A204.1 (cell line): ENCODE data around the gene ENPP7.
A peak's percentile ranks its signal among the peaks of the same experiment; 100 is the strongest.

Source experiments
- FAIRE-seq: peaks from 2 replicates; lab custom pipeline; 2012; peaks lifted over from hg19 to GRCh38; lab: Jason Lieb, UNC

The ENPP7 gene

GRCh38 chr17:79702550-79703236 lies 28.1 kb upstream of the ENPP7 start:
- no peak for FAIRE-seq

DNA sequence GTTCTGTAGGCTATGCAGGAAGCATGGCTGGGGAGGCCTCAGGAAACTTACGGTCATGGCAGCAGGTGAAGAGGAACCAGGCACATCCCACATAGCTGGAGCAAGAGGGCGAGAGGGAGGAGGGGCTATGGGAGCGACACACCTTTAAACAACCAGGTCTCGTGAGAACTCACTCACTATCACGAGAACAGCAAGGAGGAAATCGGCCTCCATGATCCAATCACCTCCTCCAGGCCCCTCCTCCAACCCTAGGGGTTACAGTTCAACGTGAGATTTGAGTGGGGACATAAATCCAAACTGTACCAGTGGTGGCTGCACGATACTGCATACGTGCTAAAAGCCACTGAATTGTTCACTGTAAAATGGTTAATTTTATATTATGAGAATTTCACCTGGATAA lies 26.1 kb upstream of the ENPP7 start:
- FAIRE-seq = no peak

GRCh38 chr17:79705674-79706073 lies 25.1 kb upstream of the ENPP7 start:
- no peak for FAIRE-seq

DNA sequence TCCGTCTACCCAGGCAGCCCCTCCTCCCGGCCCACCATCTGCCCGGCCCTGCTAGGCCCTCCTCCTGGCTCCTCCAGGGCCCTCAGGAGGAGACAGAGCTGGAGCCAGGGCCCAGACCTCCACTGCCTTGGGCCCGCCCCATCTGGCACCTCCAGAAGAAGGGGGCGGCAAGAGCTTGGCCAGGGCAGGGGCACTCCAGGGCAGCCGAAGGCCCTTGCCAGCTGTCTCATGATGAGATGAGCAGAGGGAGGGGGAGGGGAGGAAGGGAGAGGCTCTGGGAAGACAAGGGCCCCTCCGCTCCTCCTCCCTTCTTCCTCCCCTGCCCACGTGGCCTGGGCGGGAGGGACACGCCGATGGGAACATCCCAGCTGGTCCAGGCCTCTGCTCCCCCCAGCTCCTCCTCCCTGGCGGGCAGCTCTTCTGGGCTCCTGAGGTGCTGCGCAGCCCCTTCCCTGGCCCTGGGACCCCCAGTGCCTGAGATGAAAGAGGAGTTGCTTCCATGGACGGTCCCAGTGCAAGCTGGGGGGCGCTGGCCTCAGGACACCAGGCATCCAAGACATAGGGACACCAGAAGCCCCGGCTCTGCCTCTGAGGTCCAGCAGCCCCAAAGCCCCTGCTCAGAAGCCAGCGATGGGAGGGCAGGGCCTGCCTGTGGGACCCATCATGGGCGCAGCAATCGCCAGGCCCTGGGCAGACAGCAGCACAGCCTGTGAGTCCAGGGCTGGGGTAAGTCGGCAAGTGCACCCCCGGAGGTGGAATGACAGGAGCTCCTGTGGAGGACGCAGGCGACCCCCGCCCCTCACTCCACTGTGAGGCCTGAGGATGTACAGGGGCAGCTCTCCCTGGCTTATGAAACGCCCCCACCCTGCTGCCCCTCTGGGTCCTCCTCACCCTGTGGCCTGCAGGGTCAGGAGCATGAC lies 23.6 kb upstream of the ENPP7 start:
- no peak for FAIRE-seq

DNA sequence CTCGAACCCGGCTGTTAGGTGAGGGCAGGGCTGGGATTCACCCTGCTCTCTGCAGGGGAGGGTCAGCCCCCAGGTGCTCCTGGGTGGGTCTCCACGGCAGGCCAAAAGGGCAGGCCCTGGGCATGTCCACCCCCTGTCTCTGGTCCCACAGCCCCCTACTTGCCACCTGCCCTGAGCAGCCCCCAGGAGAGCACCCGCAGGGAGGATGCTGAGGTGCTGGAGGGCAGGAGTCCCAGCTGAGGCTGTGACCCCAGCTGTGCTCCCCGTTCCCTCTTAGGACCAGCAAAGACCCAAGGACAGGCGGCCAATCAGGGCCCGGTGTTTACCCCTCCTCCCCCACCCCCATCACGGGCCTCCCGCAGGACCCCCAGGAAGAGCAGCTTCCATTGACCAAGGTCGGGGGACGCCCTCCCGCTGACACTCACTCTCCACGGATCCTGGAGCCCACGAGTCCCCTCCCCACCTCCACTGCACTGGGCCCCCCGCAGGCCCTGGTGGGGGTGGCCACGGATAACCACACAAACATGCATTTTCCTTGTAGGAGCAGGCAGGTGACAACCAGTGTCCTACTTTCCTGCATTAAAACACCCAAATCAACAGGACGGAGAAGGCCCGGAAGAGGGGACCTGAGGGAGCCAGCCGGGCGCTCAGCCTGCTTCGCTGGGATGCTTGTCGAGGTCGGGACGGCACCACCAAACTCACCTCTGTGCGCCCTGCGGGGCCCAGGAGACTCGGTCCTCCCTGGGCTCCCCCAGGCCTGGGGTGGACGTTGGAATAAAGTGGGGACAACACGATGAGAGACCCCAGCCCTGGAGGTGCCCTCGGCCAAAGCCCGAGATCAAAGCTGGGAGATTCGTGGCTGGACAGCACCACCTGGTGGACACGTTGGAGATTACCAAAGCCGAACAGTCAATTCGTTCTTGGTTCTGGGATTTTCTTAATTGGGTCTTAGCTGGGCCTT lies 22.5 kb upstream of the ENPP7 start:
- no peak for FAIRE-seq

DNA sequence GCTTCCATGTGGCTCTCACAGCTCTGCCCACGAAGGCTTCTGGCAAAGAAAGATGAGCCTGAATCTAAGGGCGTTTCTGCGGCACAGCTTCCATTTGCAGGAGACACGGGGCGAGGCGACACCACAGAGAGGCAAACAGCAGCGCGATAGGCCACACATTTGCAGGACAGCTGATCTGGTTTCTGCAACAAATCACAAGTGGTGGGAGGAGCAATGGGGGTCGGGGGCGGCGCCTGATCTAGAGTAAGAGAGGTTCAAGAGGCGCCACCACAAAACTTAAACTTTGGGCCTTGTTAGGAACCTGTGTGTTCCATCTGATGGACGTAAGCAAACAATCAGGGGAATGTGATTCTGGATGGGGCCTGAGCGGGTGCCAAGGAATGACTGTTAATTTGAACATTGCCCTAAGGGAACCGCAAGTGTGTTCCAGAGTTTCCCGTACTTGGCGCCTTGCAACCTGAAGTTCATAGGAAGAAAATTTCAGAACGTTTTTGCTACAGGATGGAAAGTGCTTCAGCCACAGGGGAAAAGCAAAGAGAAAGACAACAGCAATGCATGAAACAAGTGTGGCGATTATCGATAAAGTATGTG lies 18.9 kb upstream of the ENPP7 start:
- no peak for FAIRE-seq

DNA sequence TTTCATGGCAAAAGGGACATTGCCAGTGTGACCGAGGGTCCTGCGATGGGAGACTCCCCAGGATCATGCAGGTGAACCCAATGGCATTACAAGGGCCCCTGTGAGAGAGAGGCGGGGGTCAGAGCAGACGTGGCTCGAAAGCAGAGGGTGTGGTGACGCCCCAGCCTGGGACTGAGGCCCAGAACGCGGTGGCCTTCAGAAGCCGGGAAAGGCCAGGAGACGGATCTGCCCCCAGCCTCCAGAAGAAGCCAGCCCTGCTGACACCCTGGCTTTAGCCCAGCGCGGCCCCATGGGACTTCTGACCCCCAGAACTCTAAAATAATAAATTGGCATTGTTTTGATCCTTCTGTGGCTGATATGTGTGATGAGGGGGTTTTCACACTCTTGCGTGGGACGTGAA lies 17.4 kb upstream of the ENPP7 start:
- no peak for FAIRE-seq

GRCh38 chr17:79714176-79715097 lies 16.3 kb upstream of the ENPP7 start:
- FAIRE-seq = no peak

GRCh38 chr17:79715098-79715942 lies 15.4 kb upstream of the ENPP7 start:
- no peak for FAIRE-seq

DNA sequence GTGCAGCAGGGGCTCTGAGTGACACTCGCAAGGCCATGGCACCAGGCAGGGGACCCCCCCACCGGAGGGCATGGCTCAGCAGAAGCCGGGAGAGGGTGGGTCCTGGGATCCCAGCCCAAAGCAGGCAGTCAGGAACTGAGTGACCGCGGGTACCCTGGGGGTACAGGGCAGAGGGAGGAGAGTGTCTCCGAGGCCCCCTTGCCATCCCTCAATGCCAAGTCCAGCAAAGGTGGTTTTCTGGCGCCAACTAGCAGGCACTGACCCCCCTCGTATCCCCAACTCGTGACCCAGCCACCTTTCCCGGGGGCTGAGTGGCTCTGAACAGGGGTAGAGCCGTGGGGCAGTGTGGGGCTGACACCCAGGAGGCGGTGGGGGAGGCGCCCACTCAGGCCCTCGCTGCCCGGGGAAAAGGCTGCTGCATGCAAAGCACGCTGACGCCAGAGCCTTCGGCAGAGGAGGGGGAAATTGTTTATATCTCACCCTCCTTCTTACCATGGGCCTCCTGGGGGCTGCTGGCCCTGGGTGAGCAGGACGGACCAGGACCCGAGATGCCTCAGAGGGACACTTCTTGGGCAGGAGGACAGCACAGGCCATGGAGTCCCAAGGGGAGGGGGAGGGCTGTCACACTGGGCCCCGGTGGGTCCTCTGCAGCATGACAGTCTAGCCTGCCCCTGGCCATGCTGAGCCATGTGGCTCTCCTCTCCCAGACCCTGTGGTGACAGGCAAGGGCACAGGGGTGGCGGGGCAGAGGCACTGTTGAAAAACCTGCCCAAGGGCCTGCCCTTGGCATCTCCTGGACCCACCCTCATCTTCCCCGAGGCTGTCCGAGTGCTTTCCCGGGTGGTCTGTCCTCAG lies 14.6 kb upstream of the ENPP7 start:
- FAIRE-seq = no peak

GRCh38 chr17:79720705-79721292 lies 9.9 kb upstream of the ENPP7 start:
- FAIRE-seq = no peak

GRCh38 chr17:79721993-79722671 lies 8.6 kb upstream of the ENPP7 start:
- no peak for FAIRE-seq

DNA sequence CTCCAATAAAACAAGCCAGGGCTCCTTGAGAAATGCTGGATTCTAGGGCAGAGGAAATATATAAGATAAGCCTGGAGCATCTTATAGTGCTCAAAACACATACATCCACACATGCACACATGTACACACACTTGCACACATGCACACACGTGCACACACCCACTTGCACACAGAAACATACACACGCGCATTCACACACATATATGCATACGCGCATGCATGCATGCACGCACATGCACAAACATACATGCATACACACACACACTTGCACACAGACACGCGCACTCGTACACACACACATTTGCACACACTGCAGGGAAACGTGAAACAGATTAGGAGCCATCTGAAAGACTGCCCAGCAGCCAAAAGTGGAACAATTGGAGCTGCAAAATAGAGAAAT lies 8.0 kb upstream of the ENPP7 start:
- no peak for FAIRE-seq

GRCh38 chr17:79728169-79728907 lies 2.4 kb upstream of the ENPP7 start:
- peak; percentile 70 for FAIRE-seq

- no peak for FAIRE-seq
Measured at GRCh38 chr17:79728908-79729471, 1.8 kb upstream of the ENPP7 start.

DNA sequence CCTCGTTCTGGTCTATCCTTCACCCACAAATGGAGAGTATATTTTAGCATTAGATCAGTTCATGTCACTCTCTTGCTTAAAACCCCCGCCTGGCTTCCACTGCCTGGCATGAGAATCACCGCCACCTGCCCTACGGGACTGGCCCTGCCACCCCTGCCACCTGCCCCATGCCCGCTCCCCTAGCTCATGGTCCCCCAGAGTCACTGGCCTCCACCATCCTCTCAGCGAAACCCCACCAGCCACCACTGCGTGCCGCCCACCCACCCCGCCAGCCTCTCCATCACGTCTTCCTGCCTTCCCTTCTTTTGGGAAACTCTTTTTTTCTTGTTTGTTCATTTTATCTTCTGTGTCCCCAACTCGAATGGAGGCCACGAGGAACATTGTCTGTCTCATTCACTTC lies 982 bp upstream of the ENPP7 start:
- no peak for FAIRE-seq

DNA sequence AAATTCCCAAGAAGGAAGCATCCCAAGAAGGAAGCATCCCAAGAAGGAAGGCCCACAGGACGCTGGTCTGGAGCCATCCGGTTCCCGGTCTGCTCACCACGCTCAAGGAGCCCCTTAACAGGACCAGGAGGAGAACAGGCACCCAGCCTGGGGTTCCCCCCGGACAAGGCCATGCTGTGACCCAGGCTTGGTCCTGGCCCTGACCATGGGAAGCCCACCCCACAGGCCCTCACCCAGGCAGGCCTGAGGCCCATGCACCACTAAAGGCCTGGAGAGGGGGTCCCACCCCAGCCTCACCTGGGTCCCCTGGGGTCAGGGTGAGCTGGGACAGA lies 340 bp upstream of the ENPP7 start:
- FAIRE-seq = no peak
